ENCODE data around the gene PLEKHA3.

DNA sequence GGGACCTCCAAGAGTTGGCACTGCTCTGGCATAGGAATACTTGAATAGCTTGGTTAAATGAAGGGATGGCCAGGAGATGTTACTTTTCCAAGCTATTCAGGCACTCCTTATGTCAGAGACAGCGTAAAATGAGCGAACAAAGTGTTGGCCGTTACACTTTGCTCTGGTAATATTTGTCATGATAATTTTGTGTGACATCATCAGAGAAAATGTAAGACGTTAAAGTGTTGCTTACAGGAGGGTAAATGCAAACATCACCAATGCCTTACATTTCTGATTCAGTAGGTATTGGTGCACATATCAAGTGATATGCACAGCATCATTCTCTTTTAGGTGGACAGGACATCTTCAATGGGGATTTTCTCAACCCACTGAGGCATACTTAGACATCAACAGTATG is 46.0 kb downstream of the PLEKHA3 start:
- TF ChIP-seq, protein P1, sequence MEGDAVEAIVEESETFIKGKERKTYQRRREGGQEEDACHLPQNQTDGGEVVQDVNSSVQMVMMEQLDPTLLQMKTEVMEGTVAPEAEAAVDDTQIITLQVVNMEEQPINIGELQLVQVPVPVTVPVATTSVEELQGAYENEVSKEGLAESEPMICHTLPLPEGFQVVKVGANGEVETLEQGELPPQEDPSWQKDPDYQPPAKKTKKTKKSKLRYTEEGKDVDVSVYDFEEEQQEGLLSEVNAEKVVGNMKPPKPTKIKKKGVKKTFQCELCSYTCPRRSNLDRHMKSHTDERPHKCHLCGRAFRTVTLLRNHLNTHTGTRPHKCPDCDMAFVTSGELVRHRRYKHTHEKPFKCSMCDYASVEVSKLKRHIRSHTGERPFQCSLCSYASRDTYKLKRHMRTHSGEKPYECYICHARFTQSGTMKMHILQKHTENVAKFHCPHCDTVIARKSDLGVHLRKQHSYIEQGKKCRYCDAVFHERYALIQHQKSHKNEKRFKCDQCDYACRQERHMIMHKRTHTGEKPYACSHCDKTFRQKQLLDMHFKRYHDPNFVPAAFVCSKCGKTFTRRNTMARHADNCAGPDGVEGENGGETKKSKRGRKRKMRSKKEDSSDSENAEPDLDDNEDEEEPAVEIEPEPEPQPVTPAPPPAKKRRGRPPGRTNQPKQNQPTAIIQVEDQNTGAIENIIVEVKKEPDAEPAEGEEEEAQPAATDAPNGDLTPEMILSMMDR (conservative IDR thresholded peaks at IDR 0.05) = no peak
- no peak for TF ChIP-seq ZFX (IDR thresholded peaks at IDR 0.05)

All from C4-2B (cell line).